Panc1 (cell line): Measurements from ENCODE around the gene HINT2. TPM values are rescaled to one million over a fixed set of nuclear protein-coding genes. Genes with fewer than 3 reads are reported as not detected.
A peak's percentile ranks its signal among the peaks of the same experiment; 100 is the strongest.

Experiments
- ATAC-seq: fragments of 200-7000 bp; cut with Tn5 transposase; 2 replicates; pipeline ENCODE4 v1.9.1; 2020; ENCODE audit warnings: mild to moderate bottlenecking, moderate library complexity
- BruUV-seq: library from RNA; stranded (reverse); fragments of 400-500 nt; replicated peaks from 2 replicates; lab custom pipeline; 2021; lab: Mats Ljungman, UMichigan
- CTCF ChIA-PET: fragments of 300-600 bp; sonication (Branson Sonifier 250); formaldehyde crosslinking; loops from one replicate; lab custom pipeline; 2022; ENCODE audit warnings: antibody characterized with exemption; lab: Charles Lee
- POLR2A ChIA-PET: fragments of 300-600 bp; sonication (Branson Sonifier 250); formaldehyde crosslinking; loops from one replicate; lab custom pipeline; 2022; ENCODE audit warnings: antibody characterized with exemption; lab: Charles Lee
- DNase-seq: peaks from one replicate; pipeline ENCODE4 v3.0.0-alpha.2; 2010; ENCODE audit warnings: low read depth, low spot score
- H3K27ac ChIP-seq: 2 replicates; pipeline ENCODE4 v1.5.1; 2011; ENCODE audit warnings: mild to moderate bottlenecking, low read length, inconsistent platforms
- H3K27me3 ChIP-seq: fragments of 200-500 bp; sonication (Bioruptor generic); 2 replicates; pipeline ENCODE4 v1.6.0; 2014; ENCODE audit warnings: low read length, inconsistent platforms; ENCODE audit not compliant: control insufficient read depth, insufficient read depth
- H3K36me3 ChIP-seq: fragments of 200-500 bp; sonication (Bioruptor generic); 2 replicates; pipeline ENCODE4 v1.5.1; 2014; ENCODE audit warnings: inconsistent platforms, mild to moderate bottlenecking, low read length, moderate library complexity; ENCODE audit not compliant: control insufficient read depth, insufficient read depth
- H3K4me1 ChIP-seq: 2 replicates; pipeline ENCODE4 v1.5.1; 2011; ENCODE audit warnings: inconsistent platforms, mild to moderate bottlenecking, low read length, moderate library complexity; ENCODE audit not compliant: control insufficient read depth, insufficient read depth
- H3K4me3 ChIP-seq, 2 experiments: 2 replicates each; pipeline ENCODE4 v1.5.1; 2011 to 2012; ENCODE audit warnings: low read depth in 2 of 2, low read length in 2 of 2, mild to moderate bottlenecking in 2 of 2, inconsistent platforms in 1 of 2, moderate library complexity in 1 of 2
- H3K9me3 ChIP-seq: fragments of 200-500 bp; sonication (Bioruptor generic); 2 replicates; pipeline ENCODE4 v1.5.1; 2014; ENCODE audit warnings: low read depth, mild to moderate bottlenecking, inconsistent platforms, low read length, moderate library complexity; ENCODE audit not compliant: control insufficient read depth, insufficient read depth
- CTCF ChIP-seq: fragments of 450-650 bp; IDR thresholded peaks from 2 replicates; pipeline ENCODE4 v1.5.1; 2017; ENCODE audit warnings: mild to moderate bottlenecking
- POLR2AphosphoS5 ChIP-seq: IDR thresholded peaks from 2 replicates; pipeline ENCODE4 v1.6.1; 2012; ENCODE audit warnings: mild to moderate bottlenecking, low read depth, low read length, moderate library complexity
- REST ChIP-seq, 2 experiments: IDR thresholded peaks; 2 replicates each; pipeline ENCODE4 v1.6.1; 2011 to 2012; ENCODE audit warnings: low read depth in 2 of 2, control low read depth in 1 of 2, low read length in 1 of 2, mild to moderate bottlenecking in 1 of 2, moderate library complexity in 1 of 2; ENCODE audit not compliant: insufficient read depth in 1 of 2
- SIN3A ChIP-seq: IDR thresholded peaks from 2 replicates; pipeline ENCODE4 v1.6.1; 2012; ENCODE audit warnings: low read depth, mild to moderate bottlenecking, low read length, moderate library complexity, borderline replicate concordance; ENCODE audit not compliant: insufficient read depth
- TCF7L2 ChIP-seq: IDR thresholded peaks from 2 replicates; pipeline ENCODE4 v1.6.1; 2011; ENCODE audit warnings: mild to moderate bottlenecking, low read depth, low read length, inconsistent platforms
- in situ Hi-C: cut with HindIII; loops from 2 replicates; pipeline ENCODE4 v1.10.0; 2016; ENCODE audit warnings: low sequenced_read_pairs, low pct_unique_long_range_greater_than_20kb
- intact Hi-C: fragments of 100-400 bp; cut with micrococcal nuclease; formaldehyde crosslinking; loops from one replicate; pipeline ENCODE4 v1.10.0; 2022; ENCODE audit not compliant: unreplicated experiment
- total RNA-seq: library from RNA; stranded (reverse); gene quantifications from one replicate; pipeline ENCODE4 v1.2.1, GENCODE V29; 2021; ENCODE audit not compliant: unreplicated experiment

Gene HINT2
- total RNA-seq, 1 experiment from 2014 or later, result 75.6 TPM

- ATAC-seq, result peak; percentile 82
- H3K9me3 ChIP-seq, result no peaks in the 10 kb centered on the region
- H3K27me3 ChIP-seq, result peaks cover 3% of the 10 kb centered on the region; the same call in 1 of the 2 replicates
- TF ChIP-seq TCF7L2 (no peak), POLR2AphosphoS5 (peak; percentile 77), CTCF (no peak), REST (IDR thresholded peaks at IDR 0.05; ENCODE audit: insufficient read depth in 1 of 2, low read depth in 2 of 2, low read length in 1 of 2) (peak in 1 of 2 experiments; percentile 46; a peak in 1 of 4 replicates), SIN3A (peak; percentile 91)
- peak; percentile 75 for DNase-seq
- H3K4me1 ChIP-seq, result peaks cover 29% of the 10 kb centered on the region
- ChIA-PET CTCF (interaction anchor here (0.6 to 1.6 kb wide), 3 partner anchors 13 to 66 kb away, joined by 4 to 8 read pairs (median 7); no protein-coding TSS in a partner anchor), POLR2A (interaction anchor here (0.6 kb wide), 1 partner anchor 80 kb away, joined by 10 read pairs; the partner anchor contains the start of genes CREB3 and TLN1)
- in situ Hi-C loops, result no loop called here
- peak within 1 kb of the TSS; percentile 47 to 69 for H3K4me3 ChIP-seq
- H3K36me3 ChIP-seq, result no peaks in the 10 kb centered on the region
- no TSS peak for BruUV-seq
- H3K27ac ChIP-seq, result peak within 1 kb of the TSS; percentile 79
- intact Hi-C loops, result loop anchor here (10.0 kb wide), 1 partner anchor 157 kb away; the partner anchor contains the start of genes CCDC107, RMRP and SIT1
Measured at GRCh38 chr9:35812025-35812602, 2.7 kb downstream of the HINT2 start, which contains the start of gene SPAG8. Gene SPAG8, minus strand, starts transcription at chr9:35812262. Its CDS starts 115 bp downstream, at chr9:35812147.

- H3K27me3 ChIP-seq, result no peaks in the 10 kb centered on the region; the same call in 1 of the 2 replicates
- ChIA-PET CTCF (interaction anchor here (0.6 to 1.6 kb wide), 4 partner anchors 13 to 72 kb away, joined by 4 to 8 read pairs (median 6); no protein-coding TSS in a partner anchor), POLR2A (interaction anchor here (0.6 kb wide), 1 partner anchor 79 kb away, joined by 10 read pairs; the partner anchor contains the start of genes CREB3 and TLN1)
- TF ChIP-seq POLR2AphosphoS5, result no peak
- no peak for TF ChIP-seq CTCF
- no peak for TF ChIP-seq REST (IDR thresholded peaks at IDR 0.05; ENCODE audit: insufficient read depth in 1 of 2, low read depth in 2 of 2, low read length in 1 of 2)
- no peak for TF ChIP-seq TCF7L2
- no peak for TF ChIP-seq SIN3A
- H3K36me3 ChIP-seq, result no peaks in the 10 kb centered on the region
- no peaks in the 10 kb centered on the region for H3K9me3 ChIP-seq
- peak overlapping the region; percentile 47 to 69 for H3K4me3 ChIP-seq
- intact Hi-C loops (loop anchor here (10.0 kb wide), 1 partner anchor 157 kb away; the partner anchor contains the start of genes CCDC107, RMRP and SIT1), in situ Hi-C loops (no loop called here)
- no peak for ATAC-seq
- peaks cover 29% of the 10 kb centered on the region for H3K4me1 ChIP-seq
- DNase-seq, result no peak
- no TSS peak for BruUV-seq
- H3K27ac ChIP-seq, result peak overlapping the region; percentile 79; the same call in 1 of the 2 replicates
Measured at GRCh38 chr9:35811381-35812024, 3.3 kb downstream of the HINT2 start.
